Activated CD4-positive, alpha-beta T cell treated with anti-CD3 and anti-CD28 coated beads, Interleukin-2, amount 50 U/mL, for 24 hours (primary cell): ENCODE results near the gene SLC41A3.

Experiments
- DNase-seq, 2 donors: peaks; one replicate each; pipeline ENCODE4 v3.0.0-alpha.2; 2020; ENCODE audit warnings: low read depth in 1 of 2, low spot score in 1 of 2

Gene SLC41A3

DNA sequence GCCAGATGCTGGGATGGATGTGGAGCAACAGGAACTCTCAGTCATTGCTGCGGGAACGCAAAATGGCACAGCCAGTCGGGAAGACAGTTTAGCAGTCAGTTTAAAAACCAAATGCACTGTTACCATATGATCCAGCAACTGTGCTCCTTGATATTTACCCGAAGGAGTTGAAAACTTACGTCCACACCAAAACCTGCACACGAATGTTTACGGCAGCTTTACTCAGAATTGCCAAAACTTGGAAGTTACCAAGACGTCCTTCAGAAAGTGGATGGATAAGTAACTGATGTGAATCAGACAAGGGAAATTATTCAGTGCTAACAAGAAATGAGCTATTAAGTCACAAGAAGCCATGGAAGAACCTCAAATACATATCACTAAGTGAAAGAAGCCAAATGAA is 36.1 kb upstream of the SLC41A3 start:
- no peak for DNase-seq

DNA sequence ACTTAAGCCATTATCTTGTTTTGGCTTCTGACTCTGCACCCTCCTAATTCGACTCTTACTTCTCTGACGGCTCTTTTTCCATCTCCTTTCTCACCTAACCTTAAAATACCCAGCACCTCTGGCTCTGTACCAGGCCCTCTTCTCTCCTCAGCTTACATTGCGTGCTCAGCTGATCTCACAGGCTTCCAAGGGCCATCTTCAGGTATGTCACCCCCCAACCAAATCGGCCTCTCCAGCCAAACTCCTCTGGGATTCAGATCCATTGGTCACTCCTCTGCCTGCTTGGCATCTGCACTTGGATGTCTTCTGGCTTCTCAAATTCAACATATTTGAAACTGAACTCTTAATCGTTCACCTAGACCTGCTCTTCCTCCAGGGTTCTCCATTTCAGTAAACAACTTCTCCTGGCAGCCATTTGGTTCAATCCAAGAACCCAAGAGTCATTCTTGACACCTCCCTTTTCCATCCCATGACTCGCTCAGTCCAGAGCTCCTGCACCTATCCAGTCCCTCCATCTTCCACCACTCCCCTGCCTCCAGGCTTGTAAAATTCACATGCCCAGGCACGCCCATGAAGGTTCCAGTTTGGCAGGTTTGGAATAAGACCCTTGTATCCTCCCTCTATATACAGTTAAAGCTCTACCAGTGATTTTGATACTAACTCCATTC is 35.2 kb upstream of the SLC41A3 start:
- no peak for DNase-seq

DNA sequence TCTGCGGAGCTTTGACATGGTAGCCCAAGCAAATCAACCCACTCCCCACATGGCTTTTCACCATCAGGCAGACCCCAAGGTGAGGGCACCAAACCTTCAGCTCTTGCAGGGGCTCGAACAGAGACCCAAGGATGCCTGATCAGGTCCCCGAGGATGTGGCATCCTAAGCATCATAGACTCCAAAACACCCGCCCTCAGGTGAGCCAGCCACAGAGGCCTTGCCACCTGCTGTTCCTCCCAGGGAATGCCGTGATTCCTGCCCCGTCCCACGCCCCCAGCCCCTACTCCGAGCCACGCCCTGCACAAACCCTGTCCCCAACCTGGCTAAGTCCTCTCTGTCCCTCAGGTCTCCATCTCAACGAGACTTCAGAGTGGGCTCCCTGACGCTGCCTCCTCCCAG is 34.7 kb upstream of the SLC41A3 start:
- DNase-seq = no peak

DNA sequence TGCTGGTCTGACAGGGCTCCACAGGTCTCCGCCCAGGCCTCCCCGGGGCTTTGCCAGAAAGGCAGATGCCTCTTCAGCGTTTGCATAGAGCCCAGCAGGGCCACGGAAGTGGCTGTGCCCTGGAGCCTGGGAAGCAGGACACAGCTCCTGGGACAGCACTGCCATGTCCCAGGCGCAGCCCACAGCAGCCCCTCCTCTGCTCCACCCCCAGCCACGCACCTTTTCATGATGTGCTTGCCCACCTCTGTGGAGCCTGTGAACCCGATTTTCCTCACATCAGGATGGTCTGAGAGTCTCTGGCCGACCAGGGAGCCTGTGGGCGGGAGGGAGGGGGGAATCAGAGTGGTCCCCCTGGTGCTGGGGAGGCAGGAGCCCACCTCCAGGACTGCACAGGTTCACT is 33.9 kb upstream of the SLC41A3 start:
- DNase-seq = no peak

DNA sequence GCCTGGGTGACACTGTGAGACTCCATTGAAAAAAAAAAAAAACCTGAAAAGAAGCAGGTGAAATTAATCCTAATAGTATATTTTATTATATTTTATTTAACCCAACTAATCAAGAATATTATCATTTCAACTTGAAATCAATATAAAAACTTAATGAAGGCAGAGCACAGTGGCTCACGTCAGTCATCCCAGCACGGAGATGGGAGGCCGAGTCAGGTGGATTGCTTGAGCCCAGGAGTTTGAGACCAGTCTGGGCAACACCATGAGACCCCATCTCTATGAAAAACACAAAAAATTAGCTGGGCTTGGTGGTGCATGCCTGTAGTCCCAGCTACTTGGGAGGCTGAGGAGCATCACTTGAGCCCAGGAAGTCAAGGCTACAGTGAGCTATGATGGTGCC is 33.3 kb upstream of the SLC41A3 start:
- DNase-seq = no peak

DNA sequence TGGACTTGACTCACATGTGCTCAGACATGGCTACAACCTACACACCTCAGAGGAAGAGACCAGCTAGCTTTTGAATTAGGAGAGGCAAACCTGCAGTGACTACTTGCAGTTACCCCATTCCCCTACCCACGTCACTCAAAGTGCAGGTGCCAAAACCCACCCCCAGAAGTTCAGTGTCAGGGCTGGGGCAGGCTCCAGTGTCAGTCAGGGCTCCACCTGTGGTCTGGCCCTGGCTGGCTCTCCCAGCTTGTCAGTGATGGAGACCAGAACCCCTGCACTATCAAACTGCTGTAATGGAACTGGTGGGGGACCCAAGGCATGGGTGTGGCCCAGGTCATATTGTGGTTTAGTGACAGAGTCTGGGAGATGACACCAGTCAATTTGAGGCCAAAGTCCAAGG is 32.6 kb upstream of the SLC41A3 start:
- DNase-seq = no peak

DNA sequence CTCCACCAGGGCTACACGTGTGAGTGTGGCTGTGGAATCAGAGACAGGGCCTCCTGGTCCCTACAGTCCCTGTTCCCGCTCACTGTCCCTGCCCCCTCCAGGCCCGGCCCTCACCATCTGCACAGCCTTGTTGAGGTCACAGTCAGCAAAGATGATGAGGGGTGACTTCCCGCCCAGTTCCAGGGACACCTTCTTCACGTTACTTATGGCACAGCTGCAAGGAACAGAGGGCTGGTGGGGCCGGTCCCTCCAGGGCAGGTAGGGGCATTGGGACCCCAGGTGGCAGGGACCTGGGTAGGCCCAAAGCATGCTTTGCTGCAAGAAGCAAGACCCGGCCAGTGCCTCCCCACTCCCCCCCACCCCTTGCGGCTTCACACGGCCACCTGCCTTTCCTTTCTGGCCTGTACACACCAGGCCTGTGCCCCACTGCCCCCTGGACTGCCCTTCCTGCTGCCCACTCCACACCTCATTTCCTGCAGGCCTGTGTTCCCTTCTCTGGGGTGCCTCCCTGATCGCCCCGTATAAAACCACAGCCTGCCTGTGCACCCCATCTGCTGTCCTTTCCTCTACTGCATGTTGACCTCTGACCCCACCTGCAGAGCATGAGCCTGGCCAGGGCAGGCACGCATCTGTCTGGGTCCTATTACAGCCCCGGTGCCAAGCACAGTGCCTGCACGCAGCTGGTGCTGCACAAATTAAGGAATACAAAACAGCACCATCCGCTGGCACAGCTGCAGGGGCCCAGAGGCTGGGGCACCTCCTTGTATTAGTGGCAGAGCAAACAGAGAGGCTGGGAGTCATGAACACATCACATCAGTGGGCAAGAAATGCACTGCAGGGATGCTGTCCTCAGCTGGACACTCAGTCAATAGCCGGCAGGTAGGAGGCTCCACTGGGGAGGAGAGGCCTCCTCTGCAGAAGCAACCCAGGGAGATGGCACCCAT is 30.8 kb upstream of the SLC41A3 start:
- no peak for DNase-seq

DNA sequence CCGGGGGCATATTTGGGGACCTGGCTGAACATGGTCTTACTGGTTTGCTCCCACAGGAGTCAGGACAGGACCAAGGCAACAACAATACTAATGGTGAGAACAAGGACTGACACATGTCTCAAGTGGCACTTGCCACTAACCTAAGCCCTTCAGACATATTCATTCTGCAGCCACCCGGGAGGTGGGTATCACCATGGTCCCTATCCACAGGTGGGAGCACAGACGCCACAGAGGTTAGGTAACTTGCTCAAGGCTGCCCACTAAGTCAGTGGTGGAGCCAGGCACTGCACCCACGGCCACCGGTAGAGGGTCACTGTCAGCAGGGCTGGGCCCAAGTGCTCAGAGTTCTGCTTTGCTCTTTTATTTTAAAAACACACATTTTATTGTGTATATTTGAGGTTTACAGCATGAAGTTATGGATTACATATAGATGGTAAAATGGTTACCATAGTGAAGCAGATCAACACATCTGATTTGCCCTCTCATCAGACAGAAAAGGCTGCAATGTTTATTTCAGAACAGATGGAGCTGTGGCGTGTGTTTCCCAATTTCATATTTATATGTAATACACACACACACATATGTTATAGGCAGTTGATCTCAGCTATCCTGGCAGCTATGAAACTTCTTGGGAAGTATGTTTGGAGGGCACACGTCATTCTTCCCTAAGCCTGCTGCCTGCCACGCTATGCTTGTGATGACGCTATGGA is 30.0 kb upstream of the SLC41A3 start:
- no peak for DNase-seq

DNA sequence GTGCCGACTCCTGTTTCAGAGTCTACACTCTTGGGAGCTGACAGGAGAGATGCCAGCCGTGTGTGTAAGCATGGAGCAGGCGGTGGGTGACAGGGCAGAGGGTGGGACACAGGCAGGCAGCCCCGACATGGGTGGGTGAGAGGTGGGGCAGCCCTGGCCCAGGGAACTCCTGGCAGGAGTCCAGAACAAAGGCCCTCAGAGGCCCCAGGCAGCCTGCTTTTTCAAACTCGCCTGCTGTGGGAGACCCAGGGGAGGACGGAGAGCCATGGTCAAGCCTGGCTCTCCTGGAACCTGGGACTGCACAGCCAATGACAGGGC is 29.3 kb upstream of the SLC41A3 start:
- DNase-seq = no peak

DNA sequence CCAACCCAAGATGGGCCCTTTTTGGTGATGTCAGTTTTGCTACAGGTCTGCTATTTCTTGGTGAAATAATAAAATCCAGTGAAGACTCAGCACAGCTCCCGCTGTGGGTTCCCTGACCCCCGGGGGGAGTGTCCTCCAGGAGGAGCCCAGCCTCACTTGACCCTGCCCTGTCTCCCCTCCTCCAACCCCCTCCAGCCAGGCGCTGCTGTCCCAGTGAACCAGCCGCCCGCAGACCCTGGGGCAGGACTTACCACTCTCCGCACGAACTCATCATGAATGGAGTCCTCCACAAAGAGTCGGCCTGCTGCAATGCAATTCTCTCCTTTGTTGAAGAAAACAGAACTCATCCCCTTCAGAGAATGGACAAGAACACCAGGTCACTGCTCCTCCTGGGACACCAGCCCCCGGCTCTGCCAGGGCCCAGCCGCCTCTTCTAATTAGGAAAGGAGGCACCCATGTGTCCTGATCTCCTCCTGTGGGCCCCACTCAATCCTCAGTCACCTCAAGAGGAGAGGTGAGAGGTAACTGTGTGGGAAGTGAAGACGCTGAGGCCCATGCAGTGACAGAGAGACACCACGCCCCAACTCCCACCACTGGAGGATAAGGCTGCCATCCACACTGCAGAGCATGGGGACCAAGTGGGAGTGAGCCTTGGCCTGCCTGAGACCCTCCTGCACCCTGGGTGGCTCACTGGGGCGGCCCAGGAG is 28.8 kb upstream of the SLC41A3 start:
- no peak for DNase-seq

DNA sequence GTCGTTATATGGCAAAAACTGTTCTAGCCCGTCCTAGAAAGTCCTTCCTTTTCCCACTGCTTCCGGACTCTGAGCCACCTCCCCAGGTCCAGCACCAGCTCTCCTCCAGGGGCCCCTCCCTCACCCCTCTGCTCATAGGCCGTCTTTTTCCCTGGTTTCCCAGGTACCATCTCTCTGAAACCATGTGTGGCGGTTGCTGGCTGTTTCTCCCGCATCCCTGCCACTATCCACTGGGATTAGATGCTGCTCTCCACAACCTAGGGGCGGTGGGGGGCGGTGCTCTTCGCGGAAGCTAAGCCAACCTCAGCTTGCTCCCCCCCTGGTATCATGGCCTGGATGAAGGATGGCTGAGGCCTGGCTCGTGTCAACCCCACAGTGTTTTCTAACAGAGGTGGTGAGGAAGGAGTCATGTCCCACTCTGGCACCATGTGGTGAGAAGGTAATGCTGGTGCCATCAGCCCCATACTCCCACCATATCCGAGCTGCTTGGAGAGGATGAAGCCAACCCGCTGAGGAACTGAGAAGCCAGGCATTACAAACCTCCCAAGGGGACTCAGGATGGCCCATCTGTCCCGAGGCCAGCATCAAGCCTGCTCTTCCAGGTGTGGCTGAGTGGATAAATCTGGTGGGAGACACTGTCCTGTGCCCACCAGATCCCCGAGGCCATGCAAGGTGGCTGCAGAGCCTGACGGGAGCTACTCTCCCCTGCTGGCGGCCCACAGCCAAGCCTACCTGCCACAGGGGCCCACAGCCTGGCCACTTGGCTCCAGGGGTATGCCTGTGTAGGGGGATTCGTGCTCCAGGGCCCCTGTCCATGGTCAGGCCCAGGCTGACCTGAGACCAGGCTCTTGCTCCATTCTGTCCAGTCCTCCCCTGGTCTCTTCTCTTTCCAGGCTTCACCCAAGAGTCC is 27.9 kb upstream of the SLC41A3 start:
- DNase-seq = no peak

DNA sequence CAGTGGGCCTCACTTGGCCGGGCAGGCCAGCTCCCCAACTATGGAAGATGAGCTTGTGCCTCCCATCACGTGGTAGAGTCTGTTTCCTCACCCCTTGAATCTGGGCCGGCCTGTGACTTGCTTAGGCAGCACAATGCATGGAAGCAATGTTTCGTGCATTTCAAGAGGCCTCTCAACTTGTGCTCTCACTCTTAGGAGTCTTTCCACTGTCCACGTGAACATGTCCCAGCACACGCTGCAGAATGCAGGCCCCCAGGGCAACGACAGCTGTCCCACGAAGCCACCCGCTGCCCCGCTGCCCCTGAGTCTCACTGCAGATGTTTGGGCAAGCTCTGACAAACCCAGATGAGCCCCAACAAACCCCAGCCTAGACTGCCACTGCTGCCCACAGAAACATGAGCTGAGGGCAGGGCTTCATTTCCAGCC is 27.2 kb upstream of the SLC41A3 start:
- no peak for DNase-seq

DNA sequence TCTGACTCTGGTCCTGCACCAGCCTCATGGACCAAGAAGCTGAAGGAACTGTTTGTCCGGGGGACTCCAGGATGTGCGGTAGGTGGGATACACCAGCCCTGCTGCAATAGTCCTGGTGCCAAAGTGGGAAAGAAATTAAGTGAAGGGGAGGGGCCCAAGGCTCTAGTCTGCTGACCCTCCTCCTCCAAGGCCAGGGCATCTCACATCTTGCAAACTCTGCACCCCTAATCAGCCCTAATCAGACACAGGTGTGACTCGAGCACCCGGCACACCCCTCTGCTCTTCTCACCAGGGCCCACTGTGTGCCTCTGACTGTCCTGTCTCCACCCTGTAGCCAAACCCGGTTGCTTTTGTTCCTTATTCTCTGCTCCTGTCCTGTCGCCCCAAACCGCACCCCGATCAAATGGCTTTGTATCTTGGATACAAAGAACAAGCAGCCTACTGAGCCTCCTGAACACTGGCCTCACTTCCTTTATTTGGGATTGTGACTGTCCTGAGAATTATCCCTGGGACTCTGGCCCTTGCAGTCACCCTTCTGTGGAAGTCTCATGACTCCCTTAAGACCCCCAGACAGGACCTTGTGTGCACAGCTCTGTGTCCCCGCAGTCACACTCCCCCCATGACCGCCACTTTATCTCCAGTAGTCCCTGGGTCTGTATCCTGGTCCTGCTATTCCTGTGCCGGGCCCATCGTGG is 26.7 kb upstream of the SLC41A3 start:
- DNase-seq = no peak

DNA sequence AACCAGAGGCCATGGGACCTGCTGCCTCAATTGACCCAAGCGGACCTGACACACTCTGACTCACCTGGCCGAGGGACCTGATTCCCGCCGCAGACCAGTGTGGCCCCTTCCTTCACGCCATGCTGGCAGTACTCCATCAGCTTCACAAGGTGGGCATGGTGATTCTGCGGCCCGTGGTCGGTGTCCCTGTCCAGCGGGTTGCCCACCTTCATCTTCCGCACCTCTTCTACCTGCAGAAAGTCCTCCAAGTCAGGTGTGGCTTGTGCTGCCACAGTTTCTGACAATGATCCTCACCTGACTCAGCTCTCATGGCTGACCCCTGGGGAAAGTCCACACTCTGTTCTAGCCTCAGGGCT is 25.9 kb upstream of the SLC41A3 start:
- no peak for DNase-seq

DNA sequence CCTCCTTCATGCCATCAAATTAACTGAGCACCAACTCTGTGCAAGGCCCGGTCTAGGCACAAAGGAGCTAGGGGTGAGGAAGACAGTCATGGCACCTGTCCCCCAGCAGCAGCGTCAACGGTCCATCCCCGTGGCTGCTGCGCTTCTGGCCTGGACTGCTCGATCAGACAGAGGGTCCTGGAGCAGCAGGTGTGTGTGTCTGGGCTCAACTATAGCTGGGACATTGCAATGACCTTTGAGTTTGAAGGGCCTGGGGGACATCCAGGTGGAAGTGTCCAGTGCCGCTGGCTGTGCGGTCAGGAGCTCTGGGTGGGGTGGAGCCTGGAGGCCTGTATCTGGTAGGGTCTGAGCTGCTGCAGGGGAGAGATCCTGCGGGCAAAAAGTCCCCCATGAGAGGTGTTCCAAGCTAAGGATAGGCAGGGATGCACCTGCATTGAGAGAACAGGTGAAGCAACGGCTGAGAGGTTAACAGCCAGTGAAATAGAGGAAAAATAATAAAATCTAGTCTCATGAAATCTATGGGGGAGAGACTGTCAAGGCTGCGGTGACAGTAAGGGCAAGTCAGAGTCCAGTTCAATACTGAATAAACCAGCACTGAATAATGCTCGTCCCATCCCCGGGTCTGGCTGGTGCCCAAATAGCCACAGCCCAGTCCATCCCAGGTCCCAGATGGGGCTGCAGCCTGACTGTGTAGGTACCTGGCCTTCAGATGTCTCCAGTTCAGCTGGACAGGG is 25.4 kb upstream of the SLC41A3 start:
- no peak for DNase-seq

DNA sequence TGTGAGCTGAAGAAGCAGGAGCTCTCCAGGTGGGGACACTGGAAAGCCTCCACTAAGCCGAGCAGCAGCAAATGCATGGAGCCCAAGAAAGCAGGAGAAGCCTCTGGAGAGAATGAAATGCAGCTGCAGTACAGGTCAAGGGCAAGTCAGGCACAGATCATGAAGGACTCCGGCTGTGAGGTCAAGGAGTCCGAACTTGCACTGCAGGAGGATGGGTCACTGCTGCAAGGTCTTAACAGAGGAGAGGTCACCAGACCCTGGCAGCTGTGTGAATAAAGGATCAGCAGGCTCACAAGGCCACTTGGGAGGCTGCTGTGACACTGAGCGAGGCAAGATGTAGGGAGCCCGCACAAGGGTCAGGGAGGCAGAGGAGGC is 24.7 kb upstream of the SLC41A3 start:
- no peak for DNase-seq

DNA sequence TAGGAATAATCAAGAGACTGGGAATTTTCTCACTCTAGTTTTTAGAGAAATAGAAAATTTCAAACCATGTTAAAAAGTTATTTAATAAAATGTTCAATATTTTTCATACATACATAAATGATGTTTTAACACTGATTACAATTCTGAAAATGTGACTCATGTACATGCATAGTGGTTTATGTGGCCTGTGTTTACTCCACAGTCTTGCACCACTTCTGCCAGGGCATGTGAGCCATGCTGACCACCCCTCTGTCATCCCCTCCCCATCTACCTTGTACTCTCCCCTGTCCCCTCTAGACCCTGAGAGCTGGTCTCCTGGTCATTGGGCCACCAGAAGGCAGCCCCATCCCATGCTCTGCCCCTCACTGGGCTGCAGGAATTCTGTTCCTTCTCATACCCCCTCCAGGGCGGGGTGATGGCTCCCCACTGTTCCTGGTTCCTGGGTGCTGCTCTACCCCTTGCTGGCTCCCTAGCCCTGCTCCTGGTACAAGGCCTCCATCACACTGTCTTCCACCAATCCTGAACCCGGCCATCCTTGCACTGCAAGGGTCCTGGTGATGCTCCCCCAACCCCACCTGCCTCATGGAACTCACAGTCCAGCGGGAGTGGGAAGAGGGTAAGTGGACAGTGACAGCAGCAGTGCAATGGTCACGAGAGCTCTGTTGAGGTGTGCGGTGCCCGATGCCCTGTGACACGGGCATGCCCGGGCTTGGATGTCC is 24.2 kb upstream of the SLC41A3 start:
- DNase-seq = no peak

DNA sequence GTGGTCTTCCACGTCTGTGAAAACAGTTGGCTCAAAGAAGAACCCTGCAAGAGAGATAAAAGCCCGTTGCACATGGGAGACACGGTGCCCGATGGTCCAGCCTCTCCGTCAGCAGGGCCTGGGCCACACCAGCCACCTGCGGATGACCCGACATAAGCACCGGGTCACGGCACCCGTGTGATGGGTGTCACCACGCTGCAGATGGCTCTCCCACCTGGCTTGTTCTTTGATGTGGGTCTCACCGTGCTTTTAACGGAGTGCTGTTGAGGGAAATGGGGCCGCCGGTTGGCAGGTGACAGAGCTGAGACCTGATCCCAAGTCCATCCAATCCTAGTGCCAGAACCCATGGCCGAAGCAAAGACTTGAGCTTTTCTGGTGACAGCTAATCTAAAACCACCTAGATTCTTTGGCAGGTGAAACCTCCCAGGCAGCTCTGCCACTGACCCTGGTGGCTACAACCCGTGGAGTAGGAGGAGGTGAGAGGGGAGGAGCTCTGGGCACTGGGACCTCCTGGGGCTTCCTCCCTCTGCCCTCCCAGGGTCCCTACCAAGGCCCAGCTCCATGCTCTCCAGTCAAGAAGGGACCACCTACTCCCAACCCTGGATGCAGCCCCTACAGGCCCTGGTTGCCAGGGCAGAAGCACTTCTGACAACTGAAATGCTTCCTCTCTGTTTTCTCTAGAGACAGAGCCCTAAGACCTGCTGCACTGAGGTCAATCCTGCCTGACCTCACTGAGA is 23.4 kb upstream of the SLC41A3 start:
- no peak for DNase-seq
